Measurements from ENCODE around the gene CORO6. TPM values are rescaled to one million over a fixed set of nuclear protein-coding genes. Genes with fewer than 3 reads are reported as not detected.

CORO6 gene
- total and polyA plus RNA-seq, 2 of the 13 experiments (the other 11 are each of a cell fraction or from before 2014, with no cell fraction given) = 0.42 to 0.82 TPM

DNA sequence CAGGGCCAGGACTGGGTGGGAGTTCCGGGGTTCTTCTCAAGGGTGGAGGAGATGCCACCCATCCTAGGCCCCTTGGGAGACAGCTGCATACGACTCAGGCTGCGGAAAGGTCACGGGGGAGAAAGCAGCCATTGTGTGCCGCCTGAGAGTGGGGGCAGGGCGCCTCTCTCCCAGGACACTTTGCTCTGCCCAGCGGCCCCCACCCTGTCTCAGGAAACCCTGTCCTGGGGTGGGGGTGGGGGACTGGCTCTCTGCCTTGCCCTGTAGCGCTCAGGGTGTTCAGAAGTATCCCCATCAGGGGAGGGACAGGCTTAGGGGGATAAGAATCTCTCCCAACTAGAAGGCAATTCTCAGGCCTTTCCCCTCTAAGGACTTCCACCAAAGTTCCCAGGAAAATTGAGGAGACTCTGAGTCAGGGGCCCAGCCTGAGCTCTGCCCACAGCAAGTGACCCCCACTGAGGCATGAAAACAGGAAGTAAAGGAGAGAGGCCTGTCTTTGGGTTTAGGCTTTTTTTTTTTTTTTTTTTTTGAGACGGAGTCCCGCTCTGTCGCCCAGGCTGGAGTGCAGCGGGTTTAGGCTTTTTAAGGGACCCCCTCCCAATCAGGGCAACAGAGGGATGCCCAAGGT lies 38.1 kb downstream of the CORO6 start:
- ATAC-seq = no peak
- in situ Hi-C loops (cut with HindIII; ENCODE audit: extremely low pct_ligation_motif_present, low pct_unique_long_range_greater_than_20kb) = loop anchor here (5.0 kb wide), 1 partner anchor 33 kb away; no protein-coding TSS in a partner anchor

More for the DNA sequence above, 38.1 kb downstream of the CORO6 start:
- no peak for FAIRE-seq
- no peak overlapping the region for H3K27ac ChIP-seq (ENCODE audit: extremely low read length, insufficient read depth, low read length)
- no peak overlapping the region for H3K4me2 ChIP-seq (ENCODE audit: low read depth, low read length)
- H3K4me3 ChIP-seq (replicated peaks in 1 of 3; ENCODE audit: insufficient read depth in 1 of 3, low read depth in 2 of 3, low read length in 3 of 3) = no peak overlapping the region
- CTCF ChIA-PET (ENCODE audit: low intra/inter-chr PET ratio, low total read pairs) = no interaction called here
- no peak overlapping the region for H2AFZ ChIP-seq (ENCODE audit: low read length)
- peaks cover 1 to 3% of the 10 kb centered on the region in 2 experiments; a peak in 4 of 5 replicates for H3K36me3 ChIP-seq (replicated peaks in 1 of 2; ENCODE audit: control insufficient read depth in 1 of 2, insufficient read depth in 2 of 2, low read length in 2 of 2)
- H4K20me1 ChIP-seq (ENCODE audit: insufficient read depth, low read length) = peaks cover 14% of the 10 kb centered on the region; the same call in 1 of the 2 replicates
- no TSS peak for BruUV-seq (replicated peaks)
- intact Hi-C loops (cut with micrococcal nuclease; ENCODE audit: unreplicated experiment) = no loop called here
- H3K4me1 ChIP-seq (ENCODE audit: insufficient read depth, low read length) = peaks cover 31% of the 10 kb centered on the region
- no peak overlapping the region for H3K9ac ChIP-seq (ENCODE audit: insufficient read depth, low read depth, low read length)
- H3K27me3 ChIP-seq (ENCODE audit: control insufficient read depth in 1 of 2, insufficient read depth in 2 of 2, low read length in 2 of 2) = no peaks in the 10 kb centered on the region
- 79% methylated on average over 8 of the region's 12 CpGs for WGBS (ENCODE audit: low lambda C conversion rate)
- DNase-seq (ENCODE audit: low spot score) = no peak
- TF ChIP-seq NCOA2 (CRISPR knock-in tag; IDR thresholded peaks at IDR 0.05) = no peak
- TF ChIP-seq, protein P1, sequence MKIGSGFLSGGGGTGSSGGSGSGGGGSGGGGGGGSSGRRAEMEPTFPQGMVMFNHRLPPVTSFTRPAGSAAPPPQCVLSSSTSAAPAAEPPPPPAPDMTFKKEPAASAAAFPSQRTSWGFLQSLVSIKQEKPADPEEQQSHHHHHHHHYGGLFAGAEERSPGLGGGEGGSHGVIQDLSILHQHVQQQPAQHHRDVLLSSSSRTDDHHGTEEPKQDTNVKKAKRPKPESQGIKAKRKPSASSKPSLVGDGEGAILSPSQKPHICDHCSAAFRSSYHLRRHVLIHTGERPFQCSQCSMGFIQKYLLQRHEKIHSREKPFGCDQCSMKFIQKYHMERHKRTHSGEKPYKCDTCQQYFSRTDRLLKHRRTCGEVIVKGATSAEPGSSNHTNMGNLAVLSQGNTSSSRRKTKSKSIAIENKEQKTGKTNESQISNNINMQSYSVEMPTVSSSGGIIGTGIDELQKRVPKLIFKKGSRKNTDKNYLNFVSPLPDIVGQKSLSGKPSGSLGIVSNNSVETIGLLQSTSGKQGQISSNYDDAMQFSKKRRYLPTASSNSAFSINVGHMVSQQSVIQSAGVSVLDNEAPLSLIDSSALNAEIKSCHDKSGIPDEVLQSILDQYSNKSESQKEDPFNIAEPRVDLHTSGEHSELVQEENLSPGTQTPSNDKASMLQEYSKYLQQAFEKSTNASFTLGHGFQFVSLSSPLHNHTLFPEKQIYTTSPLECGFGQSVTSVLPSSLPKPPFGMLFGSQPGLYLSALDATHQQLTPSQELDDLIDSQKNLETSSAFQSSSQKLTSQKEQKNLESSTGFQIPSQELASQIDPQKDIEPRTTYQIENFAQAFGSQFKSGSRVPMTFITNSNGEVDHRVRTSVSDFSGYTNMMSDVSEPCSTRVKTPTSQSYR (CRISPR knock-in tag; IDR thresholded peaks at IDR 0.05; ENCODE audit: borderline replicate concordance) = peak; percentile 78
- TF ChIP-seq, protein P2, sequence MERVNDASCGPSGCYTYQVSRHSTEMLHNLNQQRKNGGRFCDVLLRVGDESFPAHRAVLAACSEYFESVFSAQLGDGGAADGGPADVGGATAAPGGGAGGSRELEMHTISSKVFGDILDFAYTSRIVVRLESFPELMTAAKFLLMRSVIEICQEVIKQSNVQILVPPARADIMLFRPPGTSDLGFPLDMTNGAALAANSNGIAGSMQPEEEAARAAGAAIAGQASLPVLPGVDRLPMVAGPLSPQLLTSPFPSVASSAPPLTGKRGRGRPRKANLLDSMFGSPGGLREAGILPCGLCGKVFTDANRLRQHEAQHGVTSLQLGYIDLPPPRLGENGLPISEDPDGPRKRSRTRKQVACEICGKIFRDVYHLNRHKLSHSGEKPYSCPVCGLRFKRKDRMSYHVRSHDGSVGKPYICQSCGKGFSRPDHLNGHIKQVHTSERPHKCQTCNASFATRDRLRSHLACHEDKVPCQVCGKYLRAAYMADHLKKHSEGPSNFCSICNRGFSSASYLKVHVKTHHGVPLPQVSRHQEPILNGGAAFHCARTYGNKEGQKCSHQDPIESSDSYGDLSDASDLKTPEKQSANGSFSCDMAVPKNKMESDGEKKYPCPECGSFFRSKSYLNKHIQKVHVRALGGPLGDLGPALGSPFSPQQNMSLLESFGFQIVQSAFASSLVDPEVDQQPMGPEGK (CRISPR knock-in tag; IDR thresholded peaks at IDR 0.05) = peak; percentile 34; the same call in 1 of the 2 replicates
- 0 out of 2 replicates have a peak, but pooled peaks have one; percentile 29 for TF ChIP-seq HNRNPL (IDR thresholded peaks at IDR 0.05; ENCODE audit: low read depth, low read length)
- TF ChIP-seq ARHGAP35 (CRISPR knock-in tag; IDR thresholded peaks at IDR 0.05; ENCODE audit: borderline replicate concordance) = no peak
- peaks cover 23% of the 10 kb centered on the region for H3K79me2 ChIP-seq (ENCODE audit: insufficient read depth, low read length)
- H3K9me3 ChIP-seq (ENCODE audit: low read length) = no peaks in the 10 kb centered on the region
- POLR2A ChIA-PET = no interaction called here
